AG10803 (cell line): ENCODE measurements around the gene FAM20B.
"Not testable (repeated sequence)": the region's sequence is repeated elsewhere in the genome, so short reads cannot be mapped to it uniquely, and the experiment has no call there.

Experiments
- DNase-seq: peaks from one replicate; pipeline ENCODE4 v3.0.0; 2010; ENCODE audit warnings: low read depth
- H3K4me3 ChIP-seq: 2 replicates; pipeline ENCODE4 v1.5.1; 2011; ENCODE audit warnings: mild to moderate bottlenecking, low read length, control low read depth
- TF ChIP-seq, protein P1 (sequence below): conservative IDR thresholded peaks from 2 replicates; pipeline ENCODE4 v1.5.1; 2011; ENCODE audit warnings: mild to moderate bottlenecking, low read length, control low read depth, inconsistent platforms

FAM20B gene, protein sequence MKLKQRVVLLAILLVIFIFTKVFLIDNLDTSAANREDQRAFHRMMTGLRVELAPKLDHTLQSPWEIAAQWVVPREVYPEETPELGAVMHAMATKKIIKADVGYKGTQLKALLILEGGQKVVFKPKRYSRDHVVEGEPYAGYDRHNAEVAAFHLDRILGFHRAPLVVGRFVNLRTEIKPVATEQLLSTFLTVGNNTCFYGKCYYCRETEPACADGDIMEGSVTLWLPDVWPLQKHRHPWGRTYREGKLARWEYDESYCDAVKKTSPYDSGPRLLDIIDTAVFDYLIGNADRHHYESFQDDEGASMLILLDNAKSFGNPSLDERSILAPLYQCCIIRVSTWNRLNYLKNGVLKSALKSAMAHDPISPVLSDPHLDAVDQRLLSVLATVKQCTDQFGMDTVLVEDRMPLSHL

DNA sequence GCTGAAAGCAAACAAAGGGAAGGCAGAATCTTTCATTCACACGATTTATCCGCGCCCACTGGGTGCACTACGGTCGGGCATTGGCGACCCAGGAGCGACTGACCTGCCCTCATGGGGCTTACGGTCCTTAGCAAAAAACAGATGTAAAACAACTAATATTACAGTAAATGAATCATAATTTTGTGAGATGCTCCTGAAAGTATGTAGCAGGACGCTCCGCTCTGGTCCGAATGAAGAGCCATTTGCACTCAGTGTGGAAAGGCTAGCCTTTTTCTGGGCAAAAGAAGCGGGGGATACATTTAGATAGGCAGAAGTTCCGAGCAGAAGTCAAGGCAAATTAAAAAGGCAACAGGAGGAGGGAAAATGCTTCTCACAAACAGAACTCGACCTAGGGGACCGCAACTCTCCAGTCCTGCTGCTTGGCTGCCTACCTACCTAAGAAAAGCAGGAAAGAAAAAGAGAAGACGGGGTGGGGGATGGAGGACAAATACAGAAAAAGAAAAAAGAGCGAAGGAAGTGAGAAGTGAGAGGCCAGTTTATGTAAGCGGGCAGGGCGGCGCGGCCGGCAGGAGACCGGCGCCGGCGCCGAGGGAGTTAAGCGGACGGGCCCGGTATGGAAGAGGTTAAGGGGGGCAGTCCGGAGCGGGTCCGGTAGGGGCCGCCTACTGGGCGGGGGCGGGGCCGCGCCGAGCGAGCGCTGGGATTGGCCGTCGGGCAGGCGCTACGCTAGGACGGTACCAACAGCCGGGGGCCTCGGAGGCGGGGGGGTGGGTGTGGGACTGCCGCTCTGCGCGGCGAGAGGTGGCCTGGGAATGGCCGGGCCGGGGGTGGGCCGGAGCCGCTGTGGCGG lies at the start of gene FAM20B:
FAM20B (plus strand) TSS at position 770 of the 850 bp plus-strand sequence. CDS start 17,954 bp downstream, outside the sequence.
- peak; percentile 92 for DNase-seq
- TF ChIP-seq, protein P1, sequence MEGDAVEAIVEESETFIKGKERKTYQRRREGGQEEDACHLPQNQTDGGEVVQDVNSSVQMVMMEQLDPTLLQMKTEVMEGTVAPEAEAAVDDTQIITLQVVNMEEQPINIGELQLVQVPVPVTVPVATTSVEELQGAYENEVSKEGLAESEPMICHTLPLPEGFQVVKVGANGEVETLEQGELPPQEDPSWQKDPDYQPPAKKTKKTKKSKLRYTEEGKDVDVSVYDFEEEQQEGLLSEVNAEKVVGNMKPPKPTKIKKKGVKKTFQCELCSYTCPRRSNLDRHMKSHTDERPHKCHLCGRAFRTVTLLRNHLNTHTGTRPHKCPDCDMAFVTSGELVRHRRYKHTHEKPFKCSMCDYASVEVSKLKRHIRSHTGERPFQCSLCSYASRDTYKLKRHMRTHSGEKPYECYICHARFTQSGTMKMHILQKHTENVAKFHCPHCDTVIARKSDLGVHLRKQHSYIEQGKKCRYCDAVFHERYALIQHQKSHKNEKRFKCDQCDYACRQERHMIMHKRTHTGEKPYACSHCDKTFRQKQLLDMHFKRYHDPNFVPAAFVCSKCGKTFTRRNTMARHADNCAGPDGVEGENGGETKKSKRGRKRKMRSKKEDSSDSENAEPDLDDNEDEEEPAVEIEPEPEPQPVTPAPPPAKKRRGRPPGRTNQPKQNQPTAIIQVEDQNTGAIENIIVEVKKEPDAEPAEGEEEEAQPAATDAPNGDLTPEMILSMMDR = no peak; the same call in 1 of the 2 replicates

DNA sequence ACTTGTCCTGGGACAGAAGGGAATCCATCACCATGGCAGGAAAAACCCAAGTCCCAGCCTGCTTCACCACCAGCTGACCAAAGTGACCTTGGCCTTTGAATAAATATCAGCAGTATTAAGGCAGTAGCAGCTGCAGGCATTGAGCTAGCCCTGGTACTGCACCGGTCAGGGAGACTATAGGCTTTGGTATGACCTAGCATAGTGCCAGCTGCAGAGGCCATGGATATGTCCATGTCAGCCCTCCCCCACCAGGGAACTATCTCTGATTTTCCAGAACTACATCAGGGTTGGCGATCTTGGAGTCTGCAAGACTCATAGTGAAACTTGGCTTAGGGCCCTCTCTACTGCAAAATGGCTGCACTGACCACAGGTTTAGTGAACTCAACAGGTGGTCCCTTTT lies 49.2 kb upstream of the FAM20B start:
- H3K4me3 ChIP-seq = no peak overlapping the region
- DNase-seq = no peak
- TF ChIP-seq, protein P1 = no peak

More for the DNA sequence above, at the start of gene FAM20B:
- H3K4me3 ChIP-seq = peak within 1 kb of the TSS; percentile 79

DNA sequence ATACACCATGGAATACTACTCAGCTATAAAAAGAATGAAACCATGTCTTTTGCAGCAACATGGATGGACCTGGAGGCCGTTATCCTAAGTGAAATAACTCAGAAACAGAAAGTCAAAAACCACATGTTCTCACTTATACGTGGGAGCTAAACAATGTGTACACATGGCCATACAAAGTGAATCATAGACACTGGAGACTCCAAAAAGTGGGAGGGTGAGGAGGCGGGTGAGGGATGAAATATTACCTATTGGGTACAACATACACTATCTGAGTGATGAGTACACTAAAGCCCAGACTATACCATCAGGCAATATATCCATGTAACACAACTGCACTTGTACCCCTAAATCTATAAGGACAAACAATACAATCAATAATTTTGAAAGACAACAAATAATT lies 39.5 kb upstream of the FAM20B start:
- no peak for DNase-seq
- TF ChIP-seq, protein P1 = no peak

DNA sequence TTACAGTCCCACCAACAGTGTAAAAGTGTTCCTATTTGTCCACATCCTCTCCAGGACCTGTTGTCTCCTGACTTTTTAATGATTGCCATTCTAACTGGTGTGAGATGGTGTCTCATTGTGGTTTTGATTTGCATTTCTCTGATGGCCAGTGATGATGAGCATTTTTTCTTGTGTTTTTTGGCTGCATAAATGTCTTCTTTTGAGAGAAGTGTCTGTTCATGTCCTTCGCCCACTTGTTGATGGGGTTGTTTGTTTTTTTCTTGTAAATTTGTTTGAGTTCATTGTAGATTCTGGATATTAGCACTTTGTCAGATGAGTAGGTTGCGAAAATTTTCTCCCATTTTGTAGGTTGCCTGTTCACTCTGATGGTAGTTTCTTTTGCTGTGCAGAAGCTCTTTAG lies 37.5 kb upstream of the FAM20B start:
- not testable (repeated sequence) for H3K4me3 ChIP-seq, DNase-seq

More for the DNA sequence above, 39.5 kb upstream of the FAM20B start:
- H3K4me3 ChIP-seq = no peak overlapping the region

- DNase-seq = no peak
- TF ChIP-seq, protein P1 = no peak
Observed at GRCh38 chr1:178993559-178993958, 32.1 kb upstream of the FAM20B start.

GRCh38 chr1:178997428-178997827 lies 28.3 kb upstream of the FAM20B start:
- TF ChIP-seq, protein P1 = no peak
- DNase-seq = no peak
- H3K4me3 ChIP-seq = no peak overlapping the region

More at GRCh38 chr1:178993559-178993958, 32.1 kb upstream of the FAM20B start:
- no peak overlapping the region for H3K4me3 ChIP-seq

GRCh38 chr1:178998295-178998694 lies 27.4 kb upstream of the FAM20B start:
- DNase-seq = no peak
- TF ChIP-seq, protein P1 = no peak
- no peak overlapping the region for H3K4me3 ChIP-seq
